Mesenchymal stem cell (in vitro differentiated cells and primary cell): ENCODE measurements around the gene IDH2.

Source experiments
- DNase-seq: peaks from one replicate; pipeline ENCODE4 v3.0.0-alpha.2; 2013
- H2AFZ ChIP-seq: one replicate; pipeline ENCODE4 v1.6.1; 2013; ENCODE audit warnings: low read depth, mild to moderate bottlenecking, control low read depth, inconsistent platforms, low read length, moderate library complexity
- H2AK5ac ChIP-seq: 2 replicates; pipeline ENCODE4 v1.6.1; 2013; ENCODE audit warnings: low read length, moderate library complexity, mild to moderate bottlenecking, inconsistent platforms; ENCODE audit not compliant: severe bottlenecking
- H2BK120ac ChIP-seq: one replicate; pipeline ENCODE4 v1.6.1; 2013; ENCODE audit warnings: low read depth, mild to moderate bottlenecking, inconsistent platforms, low read length, moderate library complexity
- H2BK12ac ChIP-seq, 2 experiments: one replicate each; pipeline ENCODE4 v1.6.1; 2013; ENCODE audit warnings: inconsistent platforms in 2 of 2, low read length in 2 of 2, mild to moderate bottlenecking in 2 of 2, moderate library complexity in 2 of 2, control low read depth in 1 of 2
- H2BK15ac ChIP-seq: one replicate; pipeline ENCODE4 v1.6.1; 2013; ENCODE audit warnings: mild to moderate bottlenecking, low read depth, inconsistent platforms; ENCODE audit not compliant: poor library complexity, severe bottlenecking
- H2BK5ac ChIP-seq: 2 replicates; pipeline ENCODE4 v1.6.1; 2013; ENCODE audit warnings: low read depth, mild to moderate bottlenecking, low read length, control low read depth, inconsistent platforms; ENCODE audit not compliant: poor library complexity, severe bottlenecking
- H3K14ac ChIP-seq, 2 experiments: one replicate each; pipeline ENCODE4 v1.6.1; 2013; ENCODE audit warnings: inconsistent platforms in 2 of 2, low read length in 2 of 2, control low read depth in 1 of 2, mild to moderate bottlenecking in 1 of 2, moderate library complexity in 1 of 2
- H3K18ac ChIP-seq, 2 experiments: one replicate each; pipeline ENCODE4 v1.6.1; 2013; ENCODE audit warnings: inconsistent platforms in 2 of 2, low read length in 2 of 2, control low read depth in 1 of 2, low read depth in 1 of 2, mild to moderate bottlenecking in 1 of 2
- H3K23ac ChIP-seq, 2 experiments: one replicate each; pipeline ENCODE4 v1.6.1; 2013; ENCODE audit warnings: inconsistent platforms in 2 of 2, low read length in 2 of 2, mild to moderate bottlenecking in 2 of 2, moderate library complexity in 2 of 2, control low read depth in 1 of 2
- H3K27ac ChIP-seq: 2 replicates; pipeline ENCODE4 v1.5.1; 2013; ENCODE audit warnings: mild to moderate bottlenecking, moderate library complexity, low read length, control low read depth, inconsistent platforms; ENCODE audit not compliant: poor library complexity, severe bottlenecking
- H3K27me3 ChIP-seq, 2 experiments: 2 replicates each; pipeline versions ENCODE4 v1.6.1 to v1.7.0; 2013; ENCODE audit warnings: low read length in 2 of 2, mild to moderate bottlenecking in 2 of 2, moderate library complexity in 2 of 2, control low read depth in 1 of 2, inconsistent platforms in 1 of 2; ENCODE audit not compliant: control insufficient read depth in 1 of 2, insufficient read depth in 1 of 2
- H3K36me3 ChIP-seq, 2 experiments: 2 replicates each; pipeline versions ENCODE4 v1.6.1 to v1.7.0; 2013; ENCODE audit warnings: low read length in 2 of 2, control low read depth in 1 of 2, inconsistent platforms in 1 of 2, low read depth in 1 of 2, mild to moderate bottlenecking in 1 of 2; ENCODE audit not compliant: insufficient read depth in 2 of 2, control insufficient read depth in 1 of 2
- H3K4ac ChIP-seq, 2 experiments: one replicate each; pipeline ENCODE4 v1.6.1; 2013; ENCODE audit warnings: inconsistent platforms in 2 of 2, low read length in 2 of 2, mild to moderate bottlenecking in 2 of 2, moderate library complexity in 2 of 2, control low read depth in 1 of 2, low read depth in 1 of 2
- H3K4me1 ChIP-seq: 2 replicates; pipeline ENCODE4 v1.6.1; 2013; ENCODE audit warnings: low read depth, low read length, control low read depth; ENCODE audit not compliant: control insufficient read depth, insufficient read depth
- H3K4me2 ChIP-seq: 2 replicates; pipeline ENCODE4 v1.6.1; 2013; ENCODE audit warnings: low read length, mild to moderate bottlenecking, inconsistent platforms; ENCODE audit not compliant: poor library complexity, severe bottlenecking
- H3K4me3 ChIP-seq, 2 experiments: 2 replicates each; pipeline versions ENCODE4 v1.5.1 to v1.7.0; 2013; ENCODE audit warnings: low read length in 2 of 2, mild to moderate bottlenecking in 2 of 2, control low read depth in 1 of 2, low read depth in 1 of 2; ENCODE audit not compliant: insufficient read depth in 1 of 2
- H3K79me1 ChIP-seq: replicated peaks from 2 replicates; pipeline ENCODE4 v1.6.1; 2013; ENCODE audit warnings: mild to moderate bottlenecking, control low read depth, low read length, inconsistent platforms; ENCODE audit not compliant: poor library complexity, severe bottlenecking
- H3K9ac ChIP-seq: 2 replicates; pipeline ENCODE4 v1.7.0; 2013; ENCODE audit warnings: mild to moderate bottlenecking, low read length, moderate library complexity
- H3K9me3 ChIP-seq: 2 replicates; pipeline ENCODE4 v1.7.0; 2013; ENCODE audit warnings: mild to moderate bottlenecking, low read length; ENCODE audit not compliant: control insufficient read depth
- H4K8ac ChIP-seq: one replicate; pipeline ENCODE4 v1.6.1; 2013; ENCODE audit warnings: inconsistent platforms, mild to moderate bottlenecking, low read length, moderate library complexity
- H4K91ac ChIP-seq: one replicate; pipeline ENCODE4 v1.6.1; 2013; ENCODE audit warnings: mild to moderate bottlenecking, low read length, inconsistent platforms
- WGBS: methylation state at CpG from one replicate; pipeline ENCODE4 v1.1.7; 2013; ENCODE audit warnings: mixed read lengths; 5-methylcytosine and 5-hydroxymethylcytosine counted together

IDH2 gene

GRCh38 chr15:90103701-90104329 is 1.5 kb upstream of the IDH2 start:
- no peak overlapping the region for H3K18ac ChIP-seq
- 86% methylated on average over 5 of the region's 5 CpGs for WGBS

GRCh38 chr15:90101130-90101968 is 919 bp downstream of the IDH2 start:
- Histone ChIP-seq H3K4me1 (peaks cover 35% of the 10 kb centered on the region), H3K9me3 (no peaks in the 10 kb centered on the region), H3K36me3 (no peaks in the 10 kb centered on the region), H3K4ac (peak overlapping the region; percentile 84 to 90), H2BK120ac (peak overlapping the region; percentile 50), H3K27me3 (peaks cover 0 to 14% of the 10 kb centered on the region in 2 experiments), H3K23ac (no peak overlapping the region), H3K27ac (peak overlapping the region; percentile 85), H3K79me1 (peaks cover 5% of the 10 kb centered on the region), H3K9ac (peak overlapping the region; percentile 85), H3K18ac (peak overlapping the region; percentile 55 to 98), H3K4me2 (peak overlapping the region; percentile 98), H3K14ac (peak overlapping the region; percentile 78 to 89), H2BK12ac (peak overlapping the region; percentile 49 to 70), H2BK15ac (peak overlapping the region; percentile 91), H4K8ac (peak overlapping the region; percentile 94), H2BK5ac (peak overlapping the region; percentile 84), H2AFZ (peak overlapping the region; percentile 76), H3K4me3 (peak overlapping the region; percentile 82 to 94), H4K91ac (peak overlapping the region; percentile 93), H2AK5ac (peak overlapping the region; percentile 74)
- WGBS = 13% methylated on average over 39 of the region's 40 CpGs
- DNase-seq = peak; percentile 32

More at GRCh38 chr15:90103701-90104329, 1.5 kb upstream of the IDH2 start:
- Histone ChIP-seq H2BK120ac (no peak overlapping the region), H3K9ac (no peak overlapping the region), H3K4me1 (peaks cover 34% of the 10 kb centered on the region), H2BK5ac (no peak overlapping the region), H2BK15ac (no peak overlapping the region), H2AK5ac (no peak overlapping the region), H3K36me3 (no peaks in the 10 kb centered on the region), H3K4me2 (no peak overlapping the region), H3K23ac (no peak overlapping the region), H2AFZ (no peak overlapping the region), H3K27me3 (peaks cover 0 to 14% of the 10 kb centered on the region in 2 experiments), H4K8ac (no peak overlapping the region), H3K79me1 (peaks cover 5% of the 10 kb centered on the region), H3K4ac (no peak overlapping the region), H4K91ac (no peak overlapping the region), H3K9me3 (no peaks in the 10 kb centered on the region), H3K14ac (no peak overlapping the region), H2BK12ac (no peak overlapping the region), H3K4me3 (no peak overlapping the region), H3K27ac (no peak overlapping the region)
- DNase-seq = no peak

GRCh38 chr15:90099868-90100831 is 2.1 kb downstream of the IDH2 start:
- Histone ChIP-seq H3K79me1 (peaks cover 9% of the 10 kb centered on the region), H3K23ac (no peak overlapping the region), H3K14ac (no peak overlapping the region), H3K27me3 (peaks cover 0 to 11% of the 10 kb centered on the region in 2 experiments), H4K91ac (no peak overlapping the region), H3K9me3 (no peaks in the 10 kb centered on the region), H2BK15ac (no peak overlapping the region), H2BK120ac (no peak overlapping the region), H3K18ac (no peak overlapping the region), H2BK12ac (no peak overlapping the region), H4K8ac (no peak overlapping the region), H2AFZ (no peak overlapping the region), H3K27ac (peak overlapping the region; percentile 85), H3K4ac (no peak overlapping the region), H2AK5ac (peak overlapping the region; percentile 18), H3K4me2 (peak overlapping the region; percentile 98), H3K4me3 (peak overlapping the region in 1 of 2 experiments; percentile 82), H3K9ac (peak overlapping the region; percentile 85), H2BK5ac (no peak overlapping the region), H3K36me3 (no peaks in the 10 kb centered on the region), H3K4me1 (peaks cover 37% of the 10 kb centered on the region)
- DNase-seq = peak; percentile 19
- 94% methylated on average over 10 of the region's 11 CpGs for WGBS
